ENCODE measurements around the gene SARS2.
"Not testable (repeated sequence)": the region's sequence is repeated elsewhere in the genome, so short reads cannot be mapped to it uniquely, and the experiment has no call there.

SARS2 gene

DNA sequence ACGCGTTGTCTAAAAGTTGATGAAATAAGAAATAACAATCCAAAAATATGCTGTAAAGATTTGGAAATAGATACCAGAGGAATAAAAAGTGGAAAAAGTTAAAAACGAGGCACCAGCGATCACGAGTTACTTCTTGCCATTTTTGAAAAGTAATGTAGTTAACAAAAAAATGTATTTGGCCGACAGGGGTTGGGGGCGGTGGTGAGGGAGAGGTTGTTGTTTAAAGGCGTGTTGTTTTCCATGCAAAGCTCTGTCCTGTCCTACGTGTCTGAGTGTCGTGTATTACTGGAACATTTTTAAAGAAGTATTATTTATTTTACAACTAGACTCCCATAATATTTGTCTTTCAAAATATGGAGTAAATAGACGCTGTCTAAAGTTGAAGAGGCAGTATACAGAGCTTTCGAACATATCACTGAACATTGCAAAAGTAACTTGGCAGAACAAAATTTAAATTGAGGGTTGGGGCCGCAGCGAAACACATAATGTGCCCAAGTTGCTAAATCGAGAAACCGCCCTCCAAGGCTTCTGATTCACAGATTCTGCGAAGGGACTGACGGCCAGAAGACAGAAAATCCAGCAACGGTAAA is 44.2 kb upstream of the SARS2 start:
- Histone ChIP-seq H3F3A (ENCODE audit: insufficient read depth, low read length) (no peaks in the 10 kb centered on the region), H3K4me2 (ENCODE audit: low read length) (no peak overlapping the region), H3K9me3 (ENCODE audit: low read length) (no peaks in the 10 kb centered on the region), H3K27me3 (ENCODE audit: insufficient read depth, low read length) (no peaks in the 10 kb centered on the region; the same call in 1 of the 2 replicates), H3K9ac (ENCODE audit: low read length) (no peak overlapping the region), H4K20me1 (ENCODE audit: insufficient read depth, low read length) (no peaks in the 10 kb centered on the region), H3K9me2 (ENCODE audit: low read depth, low read length) (no peaks in the 10 kb centered on the region), H3K79me2 (ENCODE audit: insufficient read depth, low read length) (no peaks in the 10 kb centered on the region), H3K4me3 (ENCODE audit: low read depth, low read length, poor library complexity, severe bottlenecking) (no peak overlapping the region), H3K4me1 (ENCODE audit: insufficient read depth, low read length, severe bottlenecking) (no peaks in the 10 kb centered on the region), H2AFZ (ENCODE audit: low read length) (no peak overlapping the region), H3K36me3 (ENCODE audit: insufficient read depth, low read length) (no peaks in the 10 kb centered on the region), H3K27ac (ENCODE audit: low read depth, low read length, poor library complexity, severe bottlenecking) (no peak overlapping the region)
- TF ChIP-seq EZH2 (IDR thresholded peaks at IDR 0.05; ENCODE audit: borderline replicate concordance, low read length) = no peak
- TF ChIP-seq, protein P1, sequence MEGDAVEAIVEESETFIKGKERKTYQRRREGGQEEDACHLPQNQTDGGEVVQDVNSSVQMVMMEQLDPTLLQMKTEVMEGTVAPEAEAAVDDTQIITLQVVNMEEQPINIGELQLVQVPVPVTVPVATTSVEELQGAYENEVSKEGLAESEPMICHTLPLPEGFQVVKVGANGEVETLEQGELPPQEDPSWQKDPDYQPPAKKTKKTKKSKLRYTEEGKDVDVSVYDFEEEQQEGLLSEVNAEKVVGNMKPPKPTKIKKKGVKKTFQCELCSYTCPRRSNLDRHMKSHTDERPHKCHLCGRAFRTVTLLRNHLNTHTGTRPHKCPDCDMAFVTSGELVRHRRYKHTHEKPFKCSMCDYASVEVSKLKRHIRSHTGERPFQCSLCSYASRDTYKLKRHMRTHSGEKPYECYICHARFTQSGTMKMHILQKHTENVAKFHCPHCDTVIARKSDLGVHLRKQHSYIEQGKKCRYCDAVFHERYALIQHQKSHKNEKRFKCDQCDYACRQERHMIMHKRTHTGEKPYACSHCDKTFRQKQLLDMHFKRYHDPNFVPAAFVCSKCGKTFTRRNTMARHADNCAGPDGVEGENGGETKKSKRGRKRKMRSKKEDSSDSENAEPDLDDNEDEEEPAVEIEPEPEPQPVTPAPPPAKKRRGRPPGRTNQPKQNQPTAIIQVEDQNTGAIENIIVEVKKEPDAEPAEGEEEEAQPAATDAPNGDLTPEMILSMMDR (IDR thresholded peaks at IDR 0.05; ENCODE audit: low read length) = no peak

DNA sequence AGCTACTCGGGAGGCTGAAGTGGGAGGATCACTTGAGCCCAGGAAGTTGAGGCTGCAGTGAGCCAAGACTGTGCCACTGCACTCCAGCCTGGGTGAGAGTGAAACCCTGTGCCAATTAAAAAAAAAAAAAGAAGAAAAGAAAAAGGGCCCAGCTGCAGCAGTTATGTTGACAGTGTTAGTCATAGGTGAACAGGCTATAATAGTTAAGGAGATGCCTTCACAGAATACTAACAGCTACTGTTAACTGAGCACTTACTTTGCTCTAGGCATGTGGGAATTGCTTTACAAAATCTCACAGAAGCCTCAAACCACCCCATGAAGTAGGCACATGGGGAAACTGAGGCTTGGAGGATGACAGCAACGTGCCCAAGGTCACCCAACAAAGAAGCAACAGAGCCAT is 41.1 kb upstream of the SARS2 start:
- Histone ChIP-seq H4K20me1 (ENCODE audit: insufficient read depth, low read length) (no peaks in the 10 kb centered on the region), H3K27me3 (ENCODE audit: insufficient read depth, low read length) (no peaks in the 10 kb centered on the region), H3K9me2 (ENCODE audit: low read depth, low read length) (no peaks in the 10 kb centered on the region), H3K4me3 (ENCODE audit: low read depth, low read length, poor library complexity, severe bottlenecking) (no peak overlapping the region), H3K36me3 (ENCODE audit: insufficient read depth, low read length) (no peaks in the 10 kb centered on the region), H3K27ac (ENCODE audit: low read depth, low read length, poor library complexity, severe bottlenecking) (no peak overlapping the region), H3K79me2 (ENCODE audit: insufficient read depth, low read length) (no peaks in the 10 kb centered on the region), H3F3A (ENCODE audit: insufficient read depth, low read length) (no peaks in the 10 kb centered on the region), H3K9ac (ENCODE audit: low read length) (no peak overlapping the region), H3K9me3 (ENCODE audit: low read length) (no peaks in the 10 kb centered on the region), H3K4me2 (ENCODE audit: low read length) (no peak overlapping the region), H2AFZ (ENCODE audit: low read length) (no peak overlapping the region), H3K4me1 (ENCODE audit: insufficient read depth, low read length, severe bottlenecking) (no peaks in the 10 kb centered on the region)
- TF ChIP-seq, protein P1 (IDR thresholded peaks at IDR 0.05; ENCODE audit: low read length) = no peak
- TF ChIP-seq EZH2 (IDR thresholded peaks at IDR 0.05; ENCODE audit: borderline replicate concordance, low read length) = no peak

DNA sequence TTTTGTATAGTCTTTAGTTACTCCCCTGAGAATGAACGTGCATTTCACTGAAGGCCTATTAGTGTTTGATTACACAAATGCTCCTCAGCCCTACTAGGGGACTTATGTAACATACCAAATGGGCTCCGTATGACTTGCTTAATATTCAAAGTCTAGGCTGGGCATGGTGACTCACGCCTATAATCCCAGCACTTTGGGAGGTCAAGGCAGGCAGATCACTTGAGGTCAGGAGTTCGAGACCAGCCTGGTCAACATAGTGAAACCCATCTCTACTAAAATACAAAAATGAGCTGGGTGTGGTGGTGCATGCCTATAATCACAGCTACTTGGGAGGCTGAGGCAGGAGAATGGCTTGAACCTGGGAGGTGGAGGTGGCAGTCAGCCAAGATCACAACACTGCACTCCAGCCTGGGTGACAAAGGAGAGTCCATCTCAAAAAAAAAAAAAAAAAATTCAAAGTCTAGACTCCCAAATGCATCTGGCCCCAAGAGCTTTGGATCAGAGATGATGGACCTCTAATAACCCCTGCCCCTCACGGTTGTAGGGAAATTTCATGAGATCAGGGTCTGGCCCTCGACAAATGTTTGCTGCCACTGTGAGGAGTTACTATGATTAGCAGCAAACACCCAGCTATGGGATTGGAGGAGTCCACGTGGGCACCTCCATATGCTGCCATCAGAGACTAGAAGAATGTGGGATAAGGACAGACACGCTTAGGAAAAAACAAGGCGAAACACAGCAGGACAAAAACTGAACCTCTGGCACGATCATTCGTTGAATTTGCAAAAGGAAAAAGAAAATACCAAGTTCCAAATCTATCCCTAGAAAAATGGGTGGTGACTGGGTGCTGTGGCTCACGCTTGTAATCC is 40.3 kb upstream of the SARS2 start:
- TF ChIP-seq EZH2 (IDR thresholded peaks at IDR 0.05; ENCODE audit: borderline replicate concordance, low read length) = no peak
- TF ChIP-seq, protein P1 (IDR thresholded peaks at IDR 0.05; ENCODE audit: low read length) = no peak
- Histone ChIP-seq H2AFZ (ENCODE audit: low read length) (no peak overlapping the region), H3F3A (ENCODE audit: insufficient read depth, low read length) (no peaks in the 10 kb centered on the region), H3K79me2 (ENCODE audit: insufficient read depth, low read length) (no peaks in the 10 kb centered on the region), H4K20me1 (ENCODE audit: insufficient read depth, low read length) (no peaks in the 10 kb centered on the region), H3K9me3 (ENCODE audit: low read length) (no peaks in the 10 kb centered on the region), H3K9ac (ENCODE audit: low read length) (no peak overlapping the region), H3K4me1 (ENCODE audit: insufficient read depth, low read length, severe bottlenecking) (no peaks in the 10 kb centered on the region), H3K36me3 (ENCODE audit: insufficient read depth, low read length) (no peaks in the 10 kb centered on the region), H3K4me2 (ENCODE audit: low read length) (no peak overlapping the region), H3K4me3 (ENCODE audit: low read depth, low read length, poor library complexity, severe bottlenecking) (no peak overlapping the region), H3K27ac (ENCODE audit: low read depth, low read length, poor library complexity, severe bottlenecking) (no peak overlapping the region), H3K9me2 (ENCODE audit: low read depth, low read length) (no peaks in the 10 kb centered on the region), H3K27me3 (ENCODE audit: insufficient read depth, low read length) (no peaks in the 10 kb centered on the region)

DNA sequence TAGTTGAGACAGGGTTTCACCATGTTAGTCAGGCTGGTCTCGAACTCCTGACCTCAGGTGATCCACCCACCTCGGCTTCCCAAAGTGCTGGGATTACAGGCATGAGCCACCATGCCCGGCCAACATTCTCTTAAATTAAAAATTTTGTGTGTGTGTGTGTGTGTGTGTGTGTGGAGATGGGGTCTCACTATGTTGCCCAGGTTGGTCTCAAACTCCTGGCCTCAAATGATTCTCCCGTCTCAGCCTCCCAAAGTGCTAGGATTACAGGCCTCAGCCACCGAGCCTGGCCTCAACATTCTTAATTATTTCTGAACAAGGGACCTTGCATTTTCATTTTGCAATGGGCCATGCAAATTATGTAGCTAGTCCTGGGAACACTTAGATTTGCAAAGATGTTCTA is 35.6 kb upstream of the SARS2 start:
- not testable (repeated sequence) for H3K9ac ChIP-seq (ENCODE audit: low read length); H3K9me2 ChIP-seq (ENCODE audit: low read depth, low read length); H3K4me3 ChIP-seq (ENCODE audit: low read depth, low read length, poor library complexity, severe bottlenecking); H3K4me1 ChIP-seq (ENCODE audit: insufficient read depth, low read length, severe bottlenecking); H3K36me3 ChIP-seq (ENCODE audit: insufficient read depth, low read length); H3K9me3 ChIP-seq (ENCODE audit: low read length); H3F3A ChIP-seq (ENCODE audit: insufficient read depth, low read length); H3K4me2 ChIP-seq (ENCODE audit: low read length); H4K20me1 ChIP-seq (ENCODE audit: insufficient read depth, low read length); H3K79me2 ChIP-seq (ENCODE audit: insufficient read depth, low read length); H2AFZ ChIP-seq (ENCODE audit: low read length); H3K27ac ChIP-seq (ENCODE audit: low read depth, low read length, poor library complexity, severe bottlenecking); H3K27me3 ChIP-seq (ENCODE audit: insufficient read depth, low read length)

All from OCI-LY1 (cell line).